HepG2 (cell line): ENCODE measurements around the gene SYNGR4. TPM values are rescaled to one million over a fixed set of nuclear protein-coding genes. Genes with fewer than 3 reads are reported as not detected.

Experiments
- ATF4 ChIP-seq, 2 experiments: fragments of 450-650 bp in 1 of 2; sonication (generic) in 1 of 2; formaldehyde crosslinking; IDR thresholded peaks; 2 replicates each; pipeline versions ENCODE4 v1.5.0 to v1.8.0; 2020 to 2022; ENCODE audit warnings: mild to moderate bottlenecking in 1 of 2, missing genetic modification reagents in 1 of 2
- BRD4 ChIP-seq: sonication (generic); formaldehyde crosslinking; IDR thresholded peaks from 2 replicates; pipeline ENCODE4 v1.4.0; 2020; ENCODE audit warnings: missing genetic modification reagents
- CC2D1A ChIP-seq: sonication (generic); formaldehyde crosslinking; IDR thresholded peaks from 2 replicates; pipeline ENCODE4 v1.8.1; 2023; ENCODE audit warnings: mild to moderate bottlenecking, missing genetic modification reagents
- GABPA ChIP-seq, 2 experiments: IDR thresholded peaks; 2 replicates each; pipeline ENCODE4 v1.6.1; 2011 to 2016; ENCODE audit warnings: low read depth in 2 of 2, low read length in 1 of 2, missing biosample characterization in 1 of 2, missing genetic modification characterization in 1 of 2
- HDAC2 ChIP-seq: sonication (generic); formaldehyde crosslinking; IDR thresholded peaks from 2 replicates; pipeline ENCODE4 v1.4.0; 2020; ENCODE audit warnings: missing genetic modification reagents
- JUND ChIP-seq: sonication (generic); formaldehyde crosslinking; IDR thresholded peaks from 2 replicates; pipeline ENCODE4 v1.8.0; 2022; ENCODE audit warnings: mild to moderate bottlenecking, missing genetic modification reagents
- RBFOX2 ChIP-seq: fragments of 200-400 bp; formaldehyde crosslinking; IDR thresholded peaks from 2 replicates; pipeline ENCODE4 v1.6.1; 2017; ENCODE audit warnings: low read depth, mild to moderate bottlenecking, low read length
- RERE ChIP-seq: IDR thresholded peaks from 2 replicates; pipeline ENCODE4 v1.6.1; 2016; ENCODE audit warnings: low read depth, missing genetic modification reagents, missing compliant biosample characterization
- XRCC5 ChIP-seq: fragments of 200-400 bp; formaldehyde crosslinking; optimal IDR thresholded peaks from 2 replicates; pipeline ENCODE3; 2017; ENCODE audit warnings: mild to moderate bottlenecking, low read length
- ZKSCAN1 ChIP-seq: fragments of 150-350 bp; IDR thresholded peaks from 2 replicates; pipeline ENCODE4 v1.6.1; 2014; ENCODE audit warnings: low read length
- ZNF160 ChIP-seq: sonication (generic); formaldehyde crosslinking; IDR thresholded peaks from 2 replicates; pipeline ENCODE4 v1.8.0; 2022; ENCODE audit warnings: mild to moderate bottlenecking, inconsistent platforms, missing genetic modification reagents
- ZNF318 ChIP-seq: sonication (generic); formaldehyde crosslinking; IDR thresholded peaks from 2 replicates; pipeline ENCODE4 v1.4.0; 2020; ENCODE audit warnings: mild to moderate bottlenecking, missing genetic modification reagents
- ZNF335 ChIP-seq: sonication (generic); formaldehyde crosslinking; IDR thresholded peaks from 2 replicates; pipeline ENCODE4 v1.4.0; 2020; ENCODE audit warnings: missing genetic modification reagents
- ZNF720 ChIP-seq: sonication (generic); formaldehyde crosslinking; IDR thresholded peaks from 2 replicates; pipeline ENCODE4 v1.4.0; 2020; ENCODE audit warnings: missing genetic modification reagents
- ZNF879 ChIP-seq: sonication (generic); formaldehyde crosslinking; IDR thresholded peaks from 2 replicates; pipeline ENCODE4 v1.8.1; 2023; ENCODE audit warnings: missing genetic modification reagents
- polyA plus RNA-seq, 8 experiments: library from polyadenylated mRNA; depleted of rRNA in 3 of 8; stranded (reverse) in 7 of 8; unstranded in 1 of 8; fragments of >200 nt; fragmentation: Illumina TruSeq in 4 of 8; extraction: Trizol in 4 of 8; gene quantifications; 2 replicates each; pipeline versions ENCODE4 v1.2.1 to v1.2.3, GENCODE V29; 2011 to 2016; ENCODE audit warnings: low read depth in 4 of 8, missing spikeins in 1 of 8, mixed read lengths in 1 of 8; ENCODE audit not compliant: insufficient read depth in 1 of 8
- total RNA-seq, 5 experiments: library from RNA; depleted of rRNA; stranded (reverse); fragments of >200 nt; fragmentation: Illumina TruSeq; extraction: Trizol; gene quantifications; 2 replicates each; pipeline ENCODE4 v1.2.3, GENCODE V29; 2016; ENCODE audit warnings: low read depth in 1 of 5

The SYNGR4 gene
- total and polyA plus RNA-seq, 2 of the 13 experiments (the other 11 are each of a cell fraction or from before 2014, with no cell fraction given): not detected

GRCh38 chr19:48363500-48363809 lies 712 bp upstream of the SYNGR4 start (continued):
- TF ChIP-seq ZKSCAN1 (no peak), HDAC2 (CRISPR knock-in tag) (no peak), BRD4 (CRISPR knock-in tag) (0 out of 2 replicates have a peak, but pooled peaks have one; percentile 64), ZNF318 (0 out of 2 replicates have a peak, but pooled peaks have one; percentile 21), ZNF720 (CRISPR knock-in tag) (0 out of 2 replicates have a peak, but pooled peaks have one; percentile 23), XRCC5 (no peak), JUND (CRISPR knock-in tag) (no peak), ZNF335 (CRISPR knock-in tag) (no peak), RBFOX2 (peak; percentile 67), ZNF879 (CRISPR knock-in tag) (no peak; the same call in 1 of the 2 replicates), ZNF160 (CRISPR knock-in tag) (no peak), CC2D1A (CRISPR knock-in tag) (no peak), ATF4 (CRISPR knock-in tag; IDR thresholded peaks at IDR 0.05) (no peak), RERE (CRISPR knock-in tag) (no peak), GABPA (IDR thresholded peaks at IDR 0.05; ENCODE audit: low read depth, low read length) (no peak), GABPA (CRISPR knock-in tag; IDR thresholded peaks at IDR 0.05; ENCODE audit: low read depth) (no peak)
